GM12878 (cell line): ENCODE results near the gene NSUN2. TPM values are rescaled to one million over a fixed set of nuclear protein-coding genes. Genes with fewer than 3 reads are reported as not detected.

Experiments used
- ATAC-seq: fragments of 200-7000 bp; cut with Tn5 transposase; 3 replicates; pipeline ENCODE4 v1.9.1; 2020; ENCODE audit warnings: mild to moderate bottlenecking, moderate library complexity
- BruUV-seq: library from RNA; stranded (reverse); fragments of 400-500 nt; replicated peaks from 2 replicates; lab custom pipeline; 2021; lab: Mats Ljungman, UMichigan
- CTCF ChIA-PET: fragments of 300-600 bp; sonication (Branson Sonifier 250); formaldehyde crosslinking; extraction: SDS; loops from one replicate; lab custom pipeline; 2021; ENCODE audit warnings: inconsistent platforms; lab: Yijun Ruan, JAX
- POLR2A ChIA-PET: fragments of 350-600 bp; formaldehyde crosslinking; extraction: SDS; loops from one replicate; lab custom pipeline; 2021; ENCODE audit warnings: inconsistent platforms; lab: Charles Lee
- RAD21 ChIA-PET: fragments of 300-600 bp; sonication (Branson Sonifier 250); formaldehyde crosslinking; loops from one replicate; lab custom pipeline; 2023; ENCODE audit warnings: antibody characterized with exemption; ENCODE audit not compliant: unreplicated experiment; lab: Charles Lee
- SMC1A ChIA-PET: fragments of 300-600 bp; sonication (Branson Sonifier 250); formaldehyde crosslinking; loops from one replicate; lab custom pipeline; 2023; ENCODE audit not compliant: unreplicated experiment, uncharacterized antibody; lab: Charles Lee
- DNase-seq: peaks from one replicate; pipeline ENCODE4 v3.0.0-alpha.2; 2011; ENCODE audit warnings: low read depth, low spot score
- FAIRE-seq: peaks from 3 replicates; lab custom pipeline; 2011; peaks lifted over from hg19 to GRCh38; lab: Jason Lieb, UNC
- H2AFZ ChIP-seq: 2 replicates; pipeline ENCODE4 v1.6.0; 2011; ENCODE audit warnings: low read depth, low read length, control low read depth; ENCODE audit not compliant: control insufficient read depth
- H3K27ac ChIP-seq: 2 replicates; pipeline ENCODE4 v1.5.1; 2011; ENCODE audit warnings: control low read depth; ENCODE audit not compliant: control insufficient read depth, insufficient read depth
- H3K27me3 ChIP-seq, 2 experiments: replicated peaks in 1 of 2; 2 replicates each; pipeline versions ENCODE4 v1.6.0 to v1.6.1; 2011; ENCODE audit warnings: low read length in 1 of 2; ENCODE audit not compliant: control insufficient read depth in 2 of 2, insufficient read depth in 2 of 2
- H3K36me3 ChIP-seq, 2 experiments: 2 replicates each; pipeline ENCODE4 v1.5.1; 2011; ENCODE audit warnings: low read length in 1 of 2; ENCODE audit not compliant: control insufficient read depth in 2 of 2, insufficient read depth in 2 of 2
- H3K4me1 ChIP-seq: 2 replicates; pipeline ENCODE4 v1.6.1; 2011; ENCODE audit warnings: mild to moderate bottlenecking, low read length, moderate library complexity, mixed read lengths; ENCODE audit not compliant: control insufficient read depth, insufficient read depth
- H3K4me2 ChIP-seq: 2 replicates; pipeline ENCODE4 v1.6.0; 2011; ENCODE audit warnings: control low read depth; ENCODE audit not compliant: control insufficient read depth, insufficient read depth
- H3K4me3 ChIP-seq: fragments of 200-600 bp; sonication (generic); 2 replicates; pipeline ENCODE4 v1.5.1; 2016
- H3K79me2 ChIP-seq: 2 replicates; pipeline ENCODE4 v1.6.0; 2011; ENCODE audit warnings: low read length; ENCODE audit not compliant: control insufficient read depth, insufficient read depth
- H3K9ac ChIP-seq: 2 replicates; pipeline ENCODE4 v1.8.0; 2011; ENCODE audit warnings: low read length, control low read depth, mixed read lengths; ENCODE audit not compliant: control insufficient read depth, insufficient read depth
- H3K9me3 ChIP-seq: replicated peaks from 3 replicates; pipeline ENCODE4 v1.5.1; 2011; ENCODE audit warnings: mild to moderate bottlenecking, low read length; ENCODE audit not compliant: control insufficient read depth, insufficient read depth
- H4K20me1 ChIP-seq: 2 replicates; pipeline ENCODE4 v1.6.0; 2011; ENCODE audit not compliant: control insufficient read depth, insufficient read depth
- CBFB ChIP-seq: IDR thresholded peaks from 2 replicates; pipeline ENCODE4 v1.6.1; 2016; ENCODE audit warnings: antibody characterized with exemption, low read depth
- ELK1 ChIP-seq: IDR thresholded peaks from 2 replicates; pipeline ENCODE4 v1.6.1; 2012; ENCODE audit warnings: low read depth, low read length, improper control_type of control experiment
- EP300 ChIP-seq, 2 experiments: fragments of 150-350 bp in 1 of 2; IDR thresholded peaks; 2 replicates each; pipeline ENCODE4 v1.6.1; 2011 to 2012; ENCODE audit warnings: low read depth in 2 of 2, low read length in 2 of 2, borderline replicate concordance in 1 of 2, improper control_type of control experiment in 1 of 2, inconsistent platforms in 1 of 2; ENCODE audit not compliant: control insufficient read depth in 1 of 2
- FOS ChIP-seq: IDR thresholded peaks from 3 replicates; pipeline ENCODE4 v1.6.1; 2011; ENCODE audit warnings: borderline replicate concordance; ENCODE audit not compliant: insufficient read length; ENCODE audit errors: extremely low read depth
- POLR2AphosphoS2 ChIP-seq: IDR thresholded peaks from 2 replicates; pipeline ENCODE4 v1.6.1; 2011; ENCODE audit warnings: low read depth, mild to moderate bottlenecking, low read length, improper control_type of control experiment, moderate library complexity
- RELB ChIP-seq: fragments of 450-650 bp; IDR thresholded peaks from 2 replicates; pipeline ENCODE4 v1.6.1; 2017; ENCODE audit warnings: low read depth, mild to moderate bottlenecking, moderate library complexity
- SIN3A ChIP-seq: IDR thresholded peaks from 2 replicates; pipeline ENCODE4 v1.6.1; 2012; ENCODE audit warnings: low read depth, low read length, improper control_type of control experiment
- SUZ12 ChIP-seq: fragments of 200-600 bp; sonication (generic); IDR thresholded peaks from one replicate; pipeline ENCODE4 v1.6.1; 2018; ENCODE audit warnings: antibody characterized with exemption, mild to moderate bottlenecking; ENCODE audit not compliant: unreplicated experiment
- TCF12 ChIP-seq: IDR thresholded peaks from 2 replicates; pipeline ENCODE4 v1.6.1; 2011; ENCODE audit warnings: low read depth, mild to moderate bottlenecking, low read length
- YBX1 ChIP-seq: fragments of 450-650 bp; IDR thresholded peaks from 2 replicates; pipeline ENCODE4 v1.6.1; 2016; ENCODE audit warnings: antibody characterized with exemption
- ZBED1 ChIP-seq: IDR thresholded peaks from 2 replicates; pipeline ENCODE4 v1.6.1; 2016; ENCODE audit warnings: borderline replicate concordance
- WGBS: methylation state at CpG from one replicate; pipeline ENCODE4 v1.1.6; 2016; ENCODE audit warnings: low lambda C conversion rate; ENCODE audit not compliant: insufficient replicate concordance, insufficient coverage; ENCODE audit errors: missing lambda C conversion rate; 5-methylcytosine and 5-hydroxymethylcytosine counted together
- in situ Hi-C: fragments of 300-500 bp; cut with MboI; formaldehyde crosslinking; loops from 9 replicates; pipeline ENCODE4 v1.14.3; 2018; ENCODE audit warnings: mixed read lengths
- intact Hi-C: fragments of 100-400 bp; cut with micrococcal nuclease; formaldehyde crosslinking; loops from one replicate; pipeline ENCODE4 v1.14.2; 2022; ENCODE audit not compliant: unreplicated experiment
- polyA plus RNA-seq, 11 experiments: library from polyadenylated mRNA; depleted of rRNA in 4 of 11; unstranded in 6 of 11; stranded (reverse) in 5 of 11; fragments of >200 nt; fragmentation: Nextera tagmentation in 4 of 11; fragmentation: Illumina TruSeq in 1 of 11; extraction: Ambion mirVana in 4 of 11; extraction: Trizol in 1 of 11; gene quantifications; 1 replicate in 1 of 11; 2 replicates in 10 of 11; pipeline versions ENCODE4 v1.2.1 to v1.2.3, GENCODE V29; 2011 to 2016; ENCODE audit warnings: inconsistent platforms in 2 of 11, missing spikeins in 2 of 11, low read depth in 1 of 11
- total RNA-seq, 4 experiments: library from RNA; depleted of rRNA in 3 of 4; stranded (reverse); fragments of >200 nt in 3 of 4; fragmentation: Illumina TruSeq in 1 of 4; extraction: Trizol in 1 of 4; gene quantifications; 2 replicates each; pipeline versions ENCODE4 v1.2.1 to v1.2.3, GENCODE V29; 2013 to 2021
- TF ChIP-seq, protein P1 (sequence below): IDR thresholded peaks from 2 replicates; pipeline ENCODE4 v1.6.1; 2011; ENCODE audit warnings: borderline replicate concordance, low read depth, mild to moderate bottlenecking, moderate library complexity, low read length; ENCODE audit not compliant: insufficient read depth, poor library complexity, severe bottlenecking
- TF ChIP-seq, protein P2 (sequence below), 3 experiments: IDR thresholded peaks in 2 of 3; conservative IDR thresholded peaks in 1 of 3; 2 replicates each; pipeline ENCODE4 v1.5.1; 2011; ENCODE audit warnings: low read depth in 3 of 3, low read length in 3 of 3, mild to moderate bottlenecking in 3 of 3, control low read depth in 2 of 3, moderate library complexity in 2 of 3, inconsistent platforms in 1 of 3, mixed read lengths in 1 of 3; ENCODE audit not compliant: control insufficient read depth in 2 of 3, insufficient read depth in 1 of 3; ENCODE audit errors: extremely low read depth in 1 of 3

Gene NSUN2
- total and polyA plus RNA-seq, 10 of the 15 experiments (the other 5 are each of a cell fraction or from before 2014, with no cell fraction given), result 8.0 to 112 (median 91.1) TPM

- TF ChIP-seq RELB, result no peak
- no peak for TF ChIP-seq EP300 (IDR thresholded peaks at IDR 0.05; ENCODE audit: borderline replicate concordance in 1 of 2, control insufficient read depth in 1 of 2, low read depth in 2 of 2, low read length in 2 of 2)
- TF ChIP-seq ZBED1, result no peak
- no peak for TF ChIP-seq YBX1
- TF ChIP-seq TCF12, result no peak
These were observed 22.6 kb upstream of the NSUN2 start (continued) for GRCh38 chr5:6655432-6655831.

DNA sequence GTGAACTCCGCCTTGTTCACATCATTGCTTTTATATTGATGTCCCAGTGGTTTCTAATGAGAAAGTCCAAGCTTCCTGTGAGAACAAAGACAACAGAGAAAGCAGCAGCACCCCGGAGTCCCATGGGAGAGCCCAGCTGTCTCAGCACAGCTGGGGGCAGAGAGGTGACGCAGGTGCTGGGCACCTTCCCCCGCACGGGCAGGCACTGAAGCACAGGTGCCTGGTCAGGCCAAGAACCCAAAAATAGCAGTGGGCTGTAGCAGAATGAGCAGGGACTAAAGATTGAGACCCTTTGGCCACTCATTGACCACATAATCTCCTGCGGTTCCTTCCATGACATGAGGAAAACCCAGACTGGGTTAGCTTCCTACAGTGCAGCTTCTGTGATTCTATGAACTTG, 19.2 kb upstream of the NSUN2 start:
- H3K4me2 ChIP-seq, result no peak overlapping the region
- DNase-seq (peak; percentile 33), FAIRE-seq (no peak), ATAC-seq (peak; percentile 96)
- no TSS peak for BruUV-seq
- H3K36me3 ChIP-seq, result peaks cover 0 to 9% of the 10 kb centered on the region in 2 experiments; a peak in 2 of 4 replicates
- WGBS, result 25% methylated on average over 6 of the region's 6 CpGs
- H3K27me3 ChIP-seq, result no peaks in the 10 kb centered on the region
- peaks cover 3% of the 10 kb centered on the region; the same call in 1 of the 2 replicates for H3K4me1 ChIP-seq
- H3K4me3 ChIP-seq, result no peak overlapping the region
- ChIA-PET CTCF (interaction anchor here (1.0 to 1.4 kb wide), 4 partner anchors 10 to 94 kb away, joined by 3 read pairs; partner anchors contain the start of genes NSUN2 and SRD5A1), POLR2A (interaction anchor here (1.5 to 1.7 kb wide), 3 partner anchors 12 to 19 kb away, joined by 3 to 6 read pairs (median 6); partner anchors contain the start of genes NSUN2 and SRD5A1), RAD21 (interaction anchor here (0.9 to 1.1 kb wide), 3 partner anchors 19 to 93 kb away, joined by 3 to 4 read pairs (median 3); partner anchors contain the start of gene SRD5A1), SMC1A (interaction anchor here (0.9 to 1.8 kb wide), 4 partner anchors 17 to 86 kb away, joined by 3 to 5 read pairs (median 4); partner anchors contain the start of genes NSUN2 and SRD5A1)
- H3K9me3 ChIP-seq, result no peaks in the 10 kb centered on the region; the same call in 2 of the 3 replicates
- no peaks in the 10 kb centered on the region for H3K79me2 ChIP-seq
- no peak overlapping the region for H3K27ac ChIP-seq
- no peaks in the 10 kb centered on the region for H4K20me1 ChIP-seq
- in situ Hi-C loops (no loop called here), intact Hi-C loops (no loop called here)
- no peak overlapping the region for H2AFZ ChIP-seq
- no peak overlapping the region for H3K9ac ChIP-seq
- TF ChIP-seq SUZ12, result no peak
- TF ChIP-seq CBFB, result no peak
- TF ChIP-seq FOS, result no peak
- no peak for TF ChIP-seq SIN3A
- TF ChIP-seq, protein P1, sequence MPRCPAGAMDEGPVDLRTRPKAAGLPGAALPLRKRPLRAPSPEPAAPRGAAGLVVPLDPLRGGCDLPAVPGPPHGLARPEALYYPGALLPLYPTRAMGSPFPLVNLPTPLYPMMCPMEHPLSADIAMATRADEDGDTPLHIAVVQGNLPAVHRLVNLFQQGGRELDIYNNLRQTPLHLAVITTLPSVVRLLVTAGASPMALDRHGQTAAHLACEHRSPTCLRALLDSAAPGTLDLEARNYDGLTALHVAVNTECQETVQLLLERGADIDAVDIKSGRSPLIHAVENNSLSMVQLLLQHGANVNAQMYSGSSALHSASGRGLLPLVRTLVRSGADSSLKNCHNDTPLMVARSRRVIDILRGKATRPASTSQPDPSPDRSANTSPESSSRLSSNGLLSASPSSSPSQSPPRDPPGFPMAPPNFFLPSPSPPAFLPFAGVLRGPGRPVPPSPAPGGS, result no peak
- TF ChIP-seq POLR2AphosphoS2, result no peak
- TF ChIP-seq, protein P2, sequence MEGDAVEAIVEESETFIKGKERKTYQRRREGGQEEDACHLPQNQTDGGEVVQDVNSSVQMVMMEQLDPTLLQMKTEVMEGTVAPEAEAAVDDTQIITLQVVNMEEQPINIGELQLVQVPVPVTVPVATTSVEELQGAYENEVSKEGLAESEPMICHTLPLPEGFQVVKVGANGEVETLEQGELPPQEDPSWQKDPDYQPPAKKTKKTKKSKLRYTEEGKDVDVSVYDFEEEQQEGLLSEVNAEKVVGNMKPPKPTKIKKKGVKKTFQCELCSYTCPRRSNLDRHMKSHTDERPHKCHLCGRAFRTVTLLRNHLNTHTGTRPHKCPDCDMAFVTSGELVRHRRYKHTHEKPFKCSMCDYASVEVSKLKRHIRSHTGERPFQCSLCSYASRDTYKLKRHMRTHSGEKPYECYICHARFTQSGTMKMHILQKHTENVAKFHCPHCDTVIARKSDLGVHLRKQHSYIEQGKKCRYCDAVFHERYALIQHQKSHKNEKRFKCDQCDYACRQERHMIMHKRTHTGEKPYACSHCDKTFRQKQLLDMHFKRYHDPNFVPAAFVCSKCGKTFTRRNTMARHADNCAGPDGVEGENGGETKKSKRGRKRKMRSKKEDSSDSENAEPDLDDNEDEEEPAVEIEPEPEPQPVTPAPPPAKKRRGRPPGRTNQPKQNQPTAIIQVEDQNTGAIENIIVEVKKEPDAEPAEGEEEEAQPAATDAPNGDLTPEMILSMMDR (IDR thresholded peaks at IDR 0.05 in 2 of 3, conservative IDR thresholded peaks at IDR 0.05 in 1 of 3; ENCODE audit: control insufficient read depth in 2 of 3, extremely low read depth in 1 of 3, insufficient read depth in 1 of 3, low read depth in 3 of 3, low read length in 3 of 3), result no peak
- no peak for TF ChIP-seq ELK1
